DND-41 (cell line): ENCODE data around the gene LGI1.

Experiments
- EZH2 ChIP-seq: IDR thresholded peaks from 3 replicates; pipeline ENCODE4 v1.6.1; 2012; ENCODE audit warnings: borderline replicate concordance, low read depth, mild to moderate bottlenecking, moderate library complexity, low read length, inconsistent platforms; ENCODE audit not compliant: severe bottlenecking
- TF ChIP-seq, protein P1 (sequence below): IDR thresholded peaks from 2 replicates; pipeline ENCODE4 v1.5.1; 2012; ENCODE audit warnings: borderline replicate concordance, low read length, moderate library complexity, mild to moderate bottlenecking; ENCODE audit not compliant: poor library complexity, severe bottlenecking; ENCODE audit errors: extremely low read depth

DNA sequence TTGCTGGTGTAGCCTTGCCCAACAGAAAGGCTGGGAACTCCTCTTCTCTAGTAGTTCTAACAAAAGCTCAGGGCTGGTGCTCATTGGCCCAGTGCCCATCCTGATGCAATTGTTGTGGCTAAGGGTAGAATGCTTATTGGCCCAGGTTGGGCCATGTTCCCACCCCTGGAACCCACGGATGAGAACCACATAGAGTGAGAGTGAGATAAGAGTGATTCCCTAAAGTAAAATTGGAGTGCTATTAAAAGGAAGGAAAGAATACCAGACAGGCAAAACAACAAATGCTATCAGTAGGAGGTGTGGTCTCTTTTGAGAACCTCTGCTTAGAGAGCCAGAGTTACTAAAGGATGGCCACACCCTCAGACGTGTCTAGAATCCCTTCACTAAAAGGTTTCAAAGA lies 49.2 kb downstream of the LGI1 start:
- TF ChIP-seq, protein P1, sequence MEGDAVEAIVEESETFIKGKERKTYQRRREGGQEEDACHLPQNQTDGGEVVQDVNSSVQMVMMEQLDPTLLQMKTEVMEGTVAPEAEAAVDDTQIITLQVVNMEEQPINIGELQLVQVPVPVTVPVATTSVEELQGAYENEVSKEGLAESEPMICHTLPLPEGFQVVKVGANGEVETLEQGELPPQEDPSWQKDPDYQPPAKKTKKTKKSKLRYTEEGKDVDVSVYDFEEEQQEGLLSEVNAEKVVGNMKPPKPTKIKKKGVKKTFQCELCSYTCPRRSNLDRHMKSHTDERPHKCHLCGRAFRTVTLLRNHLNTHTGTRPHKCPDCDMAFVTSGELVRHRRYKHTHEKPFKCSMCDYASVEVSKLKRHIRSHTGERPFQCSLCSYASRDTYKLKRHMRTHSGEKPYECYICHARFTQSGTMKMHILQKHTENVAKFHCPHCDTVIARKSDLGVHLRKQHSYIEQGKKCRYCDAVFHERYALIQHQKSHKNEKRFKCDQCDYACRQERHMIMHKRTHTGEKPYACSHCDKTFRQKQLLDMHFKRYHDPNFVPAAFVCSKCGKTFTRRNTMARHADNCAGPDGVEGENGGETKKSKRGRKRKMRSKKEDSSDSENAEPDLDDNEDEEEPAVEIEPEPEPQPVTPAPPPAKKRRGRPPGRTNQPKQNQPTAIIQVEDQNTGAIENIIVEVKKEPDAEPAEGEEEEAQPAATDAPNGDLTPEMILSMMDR = no peak
- no peak for TF ChIP-seq EZH2
